ENCODE data around the gene LARP7.

LARP7 gene

DNA sequence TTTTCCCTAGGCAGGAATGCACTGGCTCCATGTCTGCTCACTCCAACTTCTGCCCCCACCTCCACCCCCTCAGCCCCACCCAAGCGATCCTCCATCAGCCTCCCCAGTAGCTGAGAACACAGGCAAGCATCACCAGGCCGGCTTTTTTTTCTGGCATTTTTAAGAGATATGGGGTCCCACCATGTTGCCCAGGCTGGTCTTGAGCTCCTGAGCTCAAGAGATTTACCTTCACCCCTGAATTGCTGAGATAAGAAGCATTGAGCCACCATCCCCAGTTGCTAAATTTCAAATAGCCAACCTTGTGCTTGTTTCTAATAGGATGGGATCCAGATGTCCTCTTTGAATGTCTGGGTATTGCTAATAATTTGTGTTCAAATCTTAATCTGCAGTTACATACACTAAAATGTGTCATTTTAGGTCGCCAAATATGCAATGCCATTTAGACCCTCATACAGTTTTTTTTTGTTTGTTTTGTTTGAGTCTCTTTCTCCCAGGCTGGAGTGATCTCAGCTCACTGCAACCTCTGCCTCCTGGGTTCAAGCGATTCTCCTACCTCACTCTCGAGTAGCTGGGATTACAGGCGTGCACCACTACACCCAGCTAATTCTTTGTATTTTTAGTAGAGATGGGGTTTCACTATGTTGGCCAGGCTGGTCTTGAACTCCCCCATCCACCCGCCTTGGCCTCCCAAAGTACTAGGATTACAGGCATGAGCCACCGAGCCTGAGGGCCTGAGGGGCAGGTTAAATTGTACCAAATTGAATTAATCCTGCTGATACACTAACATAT lies 8.8 kb downstream of the LARP7 start:
- Histone ChIP-seq H3K9me2 (ENCODE audit: low read depth, low read length) (no peaks in the 10 kb centered on the region), H3K4me3 (ENCODE audit: low read depth, low read length, poor library complexity, severe bottlenecking) (no peak overlapping the region), H3K79me2 (ENCODE audit: insufficient read depth, low read length) (no peaks in the 10 kb centered on the region), H3K9me3 (ENCODE audit: low read length) (no peaks in the 10 kb centered on the region), H3K4me1 (ENCODE audit: insufficient read depth, low read length, severe bottlenecking) (no peaks in the 10 kb centered on the region), H3K27me3 (ENCODE audit: insufficient read depth, low read length) (no peaks in the 10 kb centered on the region), H3F3A (ENCODE audit: insufficient read depth, low read length) (no peaks in the 10 kb centered on the region), H3K36me3 (ENCODE audit: insufficient read depth, low read length) (peaks cover 54% of the 10 kb centered on the region), H4K20me1 (ENCODE audit: insufficient read depth, low read length) (no peaks in the 10 kb centered on the region), H3K9ac (ENCODE audit: low read length) (no peak overlapping the region), H3K4me2 (ENCODE audit: low read length) (no peak overlapping the region), H3K27ac (ENCODE audit: low read depth, low read length, poor library complexity, severe bottlenecking) (no peak overlapping the region), H2AFZ (ENCODE audit: low read length) (no peak overlapping the region)
- no peak for TF ChIP-seq EZH2 (IDR thresholded peaks at IDR 0.05; ENCODE audit: borderline replicate concordance, low read length)
- TF ChIP-seq, protein P1, sequence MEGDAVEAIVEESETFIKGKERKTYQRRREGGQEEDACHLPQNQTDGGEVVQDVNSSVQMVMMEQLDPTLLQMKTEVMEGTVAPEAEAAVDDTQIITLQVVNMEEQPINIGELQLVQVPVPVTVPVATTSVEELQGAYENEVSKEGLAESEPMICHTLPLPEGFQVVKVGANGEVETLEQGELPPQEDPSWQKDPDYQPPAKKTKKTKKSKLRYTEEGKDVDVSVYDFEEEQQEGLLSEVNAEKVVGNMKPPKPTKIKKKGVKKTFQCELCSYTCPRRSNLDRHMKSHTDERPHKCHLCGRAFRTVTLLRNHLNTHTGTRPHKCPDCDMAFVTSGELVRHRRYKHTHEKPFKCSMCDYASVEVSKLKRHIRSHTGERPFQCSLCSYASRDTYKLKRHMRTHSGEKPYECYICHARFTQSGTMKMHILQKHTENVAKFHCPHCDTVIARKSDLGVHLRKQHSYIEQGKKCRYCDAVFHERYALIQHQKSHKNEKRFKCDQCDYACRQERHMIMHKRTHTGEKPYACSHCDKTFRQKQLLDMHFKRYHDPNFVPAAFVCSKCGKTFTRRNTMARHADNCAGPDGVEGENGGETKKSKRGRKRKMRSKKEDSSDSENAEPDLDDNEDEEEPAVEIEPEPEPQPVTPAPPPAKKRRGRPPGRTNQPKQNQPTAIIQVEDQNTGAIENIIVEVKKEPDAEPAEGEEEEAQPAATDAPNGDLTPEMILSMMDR (IDR thresholded peaks at IDR 0.05; ENCODE audit: low read length), result no peak

DNA sequence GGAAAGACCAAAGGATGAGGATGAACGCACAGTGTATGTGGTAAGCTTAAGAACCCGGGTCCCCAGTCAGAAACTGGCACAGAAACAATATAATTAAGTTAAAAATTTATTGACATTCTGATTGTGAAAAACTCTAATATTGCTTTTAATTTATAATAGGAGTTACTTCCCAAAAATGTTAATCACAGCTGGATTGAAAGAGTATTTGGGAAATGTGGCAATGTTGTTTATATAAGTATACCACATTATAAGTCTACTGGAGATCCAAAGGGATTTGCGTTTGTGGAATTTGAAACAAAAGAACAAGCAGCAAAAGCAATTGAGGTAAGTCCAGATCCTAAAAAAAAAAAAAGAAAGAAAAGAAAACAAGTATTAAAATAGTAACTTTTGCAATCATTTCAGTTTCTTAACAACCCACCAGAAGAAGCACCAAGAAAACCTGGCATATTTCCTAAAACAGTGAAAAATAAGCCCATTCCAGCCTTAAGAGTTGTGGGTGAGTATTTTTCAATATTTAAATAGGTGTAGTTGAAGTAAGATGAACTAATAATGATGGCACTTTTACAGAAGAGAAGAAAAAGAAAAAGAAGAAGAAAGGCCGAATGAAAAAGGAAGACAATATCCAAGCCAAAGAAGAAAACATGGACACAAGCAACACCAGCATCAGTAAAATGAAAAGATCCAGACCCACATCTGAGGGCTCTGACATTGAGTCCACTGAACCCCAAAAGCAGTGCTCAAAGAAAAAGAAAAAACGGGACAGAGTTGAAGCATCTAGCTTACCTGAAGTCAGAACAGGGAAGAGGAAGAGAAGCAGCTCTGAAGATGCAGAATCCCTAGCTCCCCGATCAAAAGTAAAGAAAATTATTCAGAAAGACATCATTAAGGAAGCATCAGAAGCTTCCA lies 9.9 kb downstream of the LARP7 start:
- H3K9me2 ChIP-seq (ENCODE audit: low read depth, low read length), result no peaks in the 10 kb centered on the region
- H3K79me2 ChIP-seq (ENCODE audit: insufficient read depth, low read length), result no peaks in the 10 kb centered on the region
- no peaks in the 10 kb centered on the region for H4K20me1 ChIP-seq (ENCODE audit: insufficient read depth, low read length)
- no peaks in the 10 kb centered on the region for H3F3A ChIP-seq (ENCODE audit: insufficient read depth, low read length)
- no peaks in the 10 kb centered on the region for H3K4me1 ChIP-seq (ENCODE audit: insufficient read depth, low read length, severe bottlenecking)
- TF ChIP-seq, protein P1 (IDR thresholded peaks at IDR 0.05; ENCODE audit: low read length), result no peak
- TF ChIP-seq EZH2 (IDR thresholded peaks at IDR 0.05; ENCODE audit: borderline replicate concordance, low read length), result no peak
- H3K4me2 ChIP-seq (ENCODE audit: low read length), result no peak overlapping the region
- peaks cover 65% of the 10 kb centered on the region for H3K36me3 ChIP-seq (ENCODE audit: insufficient read depth, low read length)
- H3K27ac ChIP-seq (ENCODE audit: low read depth, low read length, poor library complexity, severe bottlenecking), result no peak overlapping the region
- H3K4me3 ChIP-seq (ENCODE audit: low read depth, low read length, poor library complexity, severe bottlenecking), result no peak overlapping the region
- H2AFZ ChIP-seq (ENCODE audit: low read length), result no peak overlapping the region
- no peak overlapping the region for H3K9ac ChIP-seq (ENCODE audit: low read length)
- H3K9me3 ChIP-seq (ENCODE audit: low read length), result no peaks in the 10 kb centered on the region
- no peaks in the 10 kb centered on the region for H3K27me3 ChIP-seq (ENCODE audit: insufficient read depth, low read length)

DNA sequence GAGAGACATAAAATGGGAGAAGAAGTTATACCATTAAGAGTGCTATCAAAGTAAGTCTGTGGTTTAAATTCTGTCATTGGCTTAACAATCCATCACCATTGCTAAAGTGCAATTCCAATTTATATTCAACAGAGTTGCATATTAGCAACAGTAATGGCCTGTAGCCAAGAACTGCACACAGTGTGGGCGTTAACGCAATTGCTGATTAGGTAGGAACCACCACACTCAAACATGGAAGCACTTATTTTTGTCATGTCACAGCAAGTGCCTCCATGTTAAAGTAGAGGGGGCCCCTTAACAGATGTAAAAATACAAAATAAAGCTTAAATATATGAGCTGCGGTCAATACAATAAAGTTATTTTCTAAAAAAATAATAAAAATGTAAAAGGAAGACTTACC lies 10.8 kb downstream of the LARP7 start:
- Histone ChIP-seq H3K4me3 (ENCODE audit: low read depth, low read length, poor library complexity, severe bottlenecking) (no peak overlapping the region), H2AFZ (ENCODE audit: low read length) (no peak overlapping the region), H4K20me1 (ENCODE audit: insufficient read depth, low read length) (no peaks in the 10 kb centered on the region), H3K4me1 (ENCODE audit: insufficient read depth, low read length, severe bottlenecking) (no peaks in the 10 kb centered on the region), H3K27ac (ENCODE audit: low read depth, low read length, poor library complexity, severe bottlenecking) (no peak overlapping the region), H3K9ac (ENCODE audit: low read length) (no peak overlapping the region), H3K9me2 (ENCODE audit: low read depth, low read length) (no peaks in the 10 kb centered on the region), H3K36me3 (ENCODE audit: insufficient read depth, low read length) (peaks cover 62% of the 10 kb centered on the region), H3K27me3 (ENCODE audit: insufficient read depth, low read length) (no peaks in the 10 kb centered on the region), H3F3A (ENCODE audit: insufficient read depth, low read length) (no peaks in the 10 kb centered on the region), H3K79me2 (ENCODE audit: insufficient read depth, low read length) (no peaks in the 10 kb centered on the region), H3K9me3 (ENCODE audit: low read length) (no peaks in the 10 kb centered on the region), H3K4me2 (ENCODE audit: low read length) (no peak overlapping the region)
- TF ChIP-seq, protein P1 (IDR thresholded peaks at IDR 0.05; ENCODE audit: low read length), result no peak
- no peak for TF ChIP-seq EZH2 (IDR thresholded peaks at IDR 0.05; ENCODE audit: borderline replicate concordance, low read length)

Measured in OCI-LY1 (cell line).